Measurements from ENCODE around the gene ANO10.
"Not testable (repeated sequence)": the region's sequence is repeated elsewhere in the genome, so short reads cannot be mapped to it uniquely, and the experiment has no call there.

Gene ANO10

DNA sequence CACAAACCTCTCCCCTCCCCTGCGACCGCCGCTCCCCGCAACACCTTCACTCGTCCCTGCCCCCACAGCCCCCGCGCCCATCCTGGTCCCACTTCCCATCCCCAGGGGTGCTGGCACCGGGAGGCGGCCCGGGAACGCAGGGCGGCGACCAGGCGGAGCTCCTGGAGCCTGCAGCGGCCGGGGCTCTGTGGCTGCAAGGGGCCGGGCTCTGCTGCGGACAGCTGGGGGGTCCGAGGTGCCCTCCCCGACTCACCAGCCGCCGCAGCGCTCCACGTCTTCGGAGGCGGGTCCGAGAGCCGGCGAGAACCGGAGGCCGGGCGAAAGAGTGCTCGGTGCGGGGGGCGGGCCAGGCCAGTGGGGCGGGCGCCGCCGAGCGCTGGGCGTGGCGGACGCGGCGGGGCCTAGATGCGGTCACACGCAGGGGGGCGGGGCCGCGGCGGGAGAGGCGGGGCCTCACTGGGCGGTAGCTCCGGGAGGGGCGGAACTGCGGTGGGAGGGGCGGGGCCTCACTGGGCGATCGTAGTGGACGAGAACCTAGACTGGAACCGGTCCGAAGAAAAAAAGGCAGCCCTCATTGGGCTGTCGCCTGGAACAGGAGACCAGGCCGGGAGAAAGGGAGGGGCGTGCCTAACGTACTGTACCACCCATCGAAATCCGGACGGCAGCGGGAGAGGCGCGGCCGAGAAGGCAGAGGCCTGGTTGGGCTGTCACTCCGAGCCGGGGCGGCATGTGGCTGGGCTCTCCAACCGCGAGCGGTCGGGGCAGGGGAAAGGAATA lies at the start of gene ANO10:
Gene ANO10 (minus strand): TSS at position 356 of the 777 bp plus-strand sequence. CDS start 16,159 bp downstream, outside the sequence.
- TF ChIP-seq, protein P1, sequence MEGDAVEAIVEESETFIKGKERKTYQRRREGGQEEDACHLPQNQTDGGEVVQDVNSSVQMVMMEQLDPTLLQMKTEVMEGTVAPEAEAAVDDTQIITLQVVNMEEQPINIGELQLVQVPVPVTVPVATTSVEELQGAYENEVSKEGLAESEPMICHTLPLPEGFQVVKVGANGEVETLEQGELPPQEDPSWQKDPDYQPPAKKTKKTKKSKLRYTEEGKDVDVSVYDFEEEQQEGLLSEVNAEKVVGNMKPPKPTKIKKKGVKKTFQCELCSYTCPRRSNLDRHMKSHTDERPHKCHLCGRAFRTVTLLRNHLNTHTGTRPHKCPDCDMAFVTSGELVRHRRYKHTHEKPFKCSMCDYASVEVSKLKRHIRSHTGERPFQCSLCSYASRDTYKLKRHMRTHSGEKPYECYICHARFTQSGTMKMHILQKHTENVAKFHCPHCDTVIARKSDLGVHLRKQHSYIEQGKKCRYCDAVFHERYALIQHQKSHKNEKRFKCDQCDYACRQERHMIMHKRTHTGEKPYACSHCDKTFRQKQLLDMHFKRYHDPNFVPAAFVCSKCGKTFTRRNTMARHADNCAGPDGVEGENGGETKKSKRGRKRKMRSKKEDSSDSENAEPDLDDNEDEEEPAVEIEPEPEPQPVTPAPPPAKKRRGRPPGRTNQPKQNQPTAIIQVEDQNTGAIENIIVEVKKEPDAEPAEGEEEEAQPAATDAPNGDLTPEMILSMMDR (IDR thresholded peaks at IDR 0.05; ENCODE audit: borderline replicate concordance, control extremely low read depth, extremely low read depth, insufficient read depth, missing control alignments) = no peak
- peak; percentile 97 for DNase-seq (ENCODE audit: low spot score)
- in situ Hi-C loops (cut with MboI; ENCODE audit: low sequenced_read_pairs, unreplicated experiment) = no loop called here

DNA sequence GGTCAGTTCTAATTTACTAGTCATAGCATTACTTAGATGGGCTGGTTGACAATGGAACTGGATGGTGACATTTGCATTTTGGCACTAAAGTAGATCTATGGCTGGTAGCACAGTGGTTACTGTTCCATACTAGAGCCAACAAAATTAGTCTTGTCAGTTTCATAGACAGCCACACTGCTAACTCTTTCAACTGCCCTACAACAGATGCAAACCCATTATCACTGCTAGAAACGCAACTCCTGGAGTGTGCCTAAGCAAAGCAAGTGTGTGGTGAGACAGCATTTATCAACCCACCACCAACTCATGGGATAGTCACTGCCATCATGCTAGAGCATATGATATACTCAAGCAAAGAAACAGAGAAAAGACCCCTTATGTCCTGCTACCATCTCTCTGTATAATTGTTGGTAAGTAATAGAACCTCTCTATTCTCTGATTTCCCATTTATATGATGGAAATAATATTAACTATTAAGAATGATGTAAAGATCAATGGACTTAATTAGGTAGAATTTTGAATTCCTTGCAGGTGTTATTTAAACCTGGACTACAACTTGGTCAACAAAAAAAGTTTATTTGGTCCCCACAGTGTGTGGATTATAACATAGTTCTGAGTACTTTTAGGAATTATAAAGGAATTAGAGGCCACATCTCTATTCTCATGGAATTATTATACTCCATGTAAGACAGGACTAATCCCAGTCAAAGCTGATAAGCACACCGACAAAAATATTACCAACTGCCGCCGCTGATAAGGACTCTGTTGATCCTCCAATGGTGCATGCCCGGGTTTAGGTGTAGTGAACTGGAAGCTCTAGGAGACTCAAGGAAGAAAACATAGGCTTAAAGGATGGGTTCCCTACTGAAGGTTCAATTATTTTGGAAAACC lies 49.1 kb upstream of the ANO10 start:
- no peak for DNase-seq (ENCODE audit: low spot score)
- TF ChIP-seq, protein P1 (IDR thresholded peaks at IDR 0.05; ENCODE audit: borderline replicate concordance, control extremely low read depth, extremely low read depth, insufficient read depth, missing control alignments) = no peak
- in situ Hi-C loops (cut with MboI; ENCODE audit: low sequenced_read_pairs, unreplicated experiment) = no loop called here

DNA sequence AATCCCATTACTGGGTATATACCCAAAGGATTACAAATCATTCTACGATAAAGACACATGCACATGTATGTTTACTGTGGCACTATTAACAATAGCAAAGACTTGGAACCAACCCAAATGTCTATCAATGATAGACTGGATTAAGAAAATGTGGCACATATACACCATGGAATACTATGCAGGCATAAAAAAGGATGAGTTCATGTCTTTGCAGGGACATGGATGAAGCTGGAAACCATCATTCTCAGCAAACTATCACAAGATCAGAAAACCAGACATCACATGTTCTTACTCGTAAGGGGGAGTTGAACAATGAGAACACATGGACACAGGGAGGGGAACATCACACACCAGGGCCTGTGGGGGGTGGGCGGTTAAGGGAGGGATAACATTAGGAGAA lies 43.2 kb upstream of the ANO10 start:
- in situ Hi-C loops (cut with MboI; ENCODE audit: low sequenced_read_pairs, unreplicated experiment); DNase-seq (ENCODE audit: low spot score): not testable (repeated sequence)

- DNase-seq (ENCODE audit: low spot score); in situ Hi-C loops (cut with MboI; ENCODE audit: low sequenced_read_pairs, unreplicated experiment): not testable (repeated sequence)
Measured at GRCh38 chr3:43661376-43661775, 39.6 kb upstream of the ANO10 start.

DNA sequence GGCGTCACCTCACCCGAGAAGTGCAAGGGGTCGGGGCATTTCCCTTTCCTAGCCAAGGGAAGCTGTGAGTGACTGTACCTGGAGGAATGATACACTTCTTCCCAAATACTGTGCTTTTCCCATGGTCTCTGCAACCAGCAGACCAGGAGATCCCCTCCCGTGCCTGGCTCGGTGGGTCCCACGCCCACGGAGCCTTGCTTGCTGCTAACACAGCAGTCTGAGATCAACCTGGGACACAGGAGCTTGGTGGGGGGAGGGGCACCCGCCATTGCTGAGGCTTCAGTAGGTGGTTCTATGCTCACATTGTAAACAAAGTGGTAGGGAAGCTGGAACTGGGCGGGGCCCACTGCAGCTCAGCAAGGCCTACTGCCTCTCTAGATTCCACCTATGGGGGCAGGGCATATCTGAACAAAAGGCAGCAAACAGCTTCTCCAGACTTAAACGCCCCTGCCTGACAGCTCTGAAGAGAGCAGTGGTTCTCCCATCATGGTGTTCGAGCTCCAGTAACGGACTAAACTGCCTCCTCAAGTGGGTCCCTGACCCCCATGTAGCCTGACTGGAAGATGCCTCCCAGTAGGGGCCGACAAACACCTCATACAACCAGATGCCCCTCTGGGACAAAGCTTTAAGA lies 37.6 kb upstream of the ANO10 start:
- TF ChIP-seq, protein P1 (IDR thresholded peaks at IDR 0.05; ENCODE audit: borderline replicate concordance, control extremely low read depth, extremely low read depth, insufficient read depth, missing control alignments) = no peak

GRCh38 chr3:43656390-43656789 lies 34.6 kb upstream of the ANO10 start:
- in situ Hi-C loops (cut with MboI; ENCODE audit: low sequenced_read_pairs, unreplicated experiment) = not testable (repeated sequence)

More for the DNA sequence above, 37.6 kb upstream of the ANO10 start:
- DNase-seq (ENCODE audit: low spot score) = no peak
- in situ Hi-C loops (cut with MboI; ENCODE audit: low sequenced_read_pairs, unreplicated experiment) = no loop called here

DNA sequence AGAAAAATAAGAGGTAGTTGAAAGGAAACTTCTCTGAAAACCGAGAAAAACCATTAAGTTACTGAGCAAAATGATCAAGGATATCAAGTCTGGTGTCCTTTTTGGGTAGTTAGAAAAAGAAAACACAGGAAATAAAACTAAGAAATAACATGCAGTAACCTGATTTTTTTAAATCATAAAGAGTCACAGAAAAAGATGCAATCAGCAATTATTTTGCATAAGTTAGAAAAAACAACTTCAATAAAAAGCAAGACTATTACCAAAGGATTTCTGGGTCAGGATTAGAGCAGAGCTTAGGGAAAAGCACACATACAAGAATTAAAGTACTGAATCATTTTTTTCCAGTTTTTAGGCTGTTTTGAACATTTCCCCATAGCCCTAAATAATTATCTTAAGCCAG lies 28.5 kb upstream of the ANO10 start:
- TF ChIP-seq, protein P1 (IDR thresholded peaks at IDR 0.05; ENCODE audit: borderline replicate concordance, control extremely low read depth, extremely low read depth, insufficient read depth, missing control alignments) = no peak
- in situ Hi-C loops (cut with MboI; ENCODE audit: low sequenced_read_pairs, unreplicated experiment) = no loop called here
- no peak for DNase-seq (ENCODE audit: low spot score)

More at GRCh38 chr3:43656390-43656789, 34.6 kb upstream of the ANO10 start:
- not testable (repeated sequence) for DNase-seq (ENCODE audit: low spot score)
